Breast epithelium (tissue), 4 donors: ENCODE measurements around the gene BARHL1. TPM values are rescaled to one million over a fixed set of nuclear protein-coding genes. Genes with fewer than 3 reads are reported as not detected.
A peak's percentile ranks its signal among the peaks of the same experiment; 100 is the strongest.

Experiments
- DNase-seq, 2 donors: peaks; one replicate each; pipeline ENCODE4 v3.0.0-alpha.2; 2019; ENCODE audit warnings: low spot score in 2 of 2
- H3K27ac ChIP-seq, 2 donors: fragments of 200-600 bp; sonication (generic) in 1 of 2; one replicate each; pipeline ENCODE4 v1.5.1; 2016 to 2019; ENCODE audit warnings: mild to moderate bottlenecking in 1 of 2
- H3K27me3 ChIP-seq, 2 donors: fragments of 200-600 bp; sonication (generic) in 1 of 2; one replicate each; pipeline versions ENCODE4 v1.5.1 to v1.6.0; 2017 to 2019; ENCODE audit warnings: control low read depth in 1 of 2, mild to moderate bottlenecking in 1 of 2
- H3K36me3 ChIP-seq: fragments of 200-600 bp; one replicate; pipeline ENCODE4 v1.5.1; 2019
- H3K4me1 ChIP-seq, 2 donors: fragments of 200-600 bp; sonication (generic); one replicate each; pipeline ENCODE4 v1.5.1; 2016 to 2019; ENCODE audit warnings: control low read depth in 1 of 2
- H3K4me3 ChIP-seq, 3 donors: fragments of 200-600 bp; sonication (generic); 1 replicate in 2 of 3; 2 replicates in 1 of 3; pipeline ENCODE4 v1.5.1; 2016 to 2019; ENCODE audit warnings: mild to moderate bottlenecking in 3 of 3, moderate library complexity in 2 of 3
- H3K9me3 ChIP-seq, 2 donors: fragments of 200-600 bp; sonication (generic) in 1 of 2; one replicate each; pipeline ENCODE4 v1.5.1; 2016 to 2019; ENCODE audit warnings: control low read depth in 1 of 2
- CTCF ChIP-seq, 3 donors: fragments of 450-650 bp; IDR thresholded peaks; one replicate each; pipeline ENCODE4 v1.5.1; 2016 to 2017; ENCODE audit warnings: antibody characterized with exemption in 3 of 3, mild to moderate bottlenecking in 3 of 3, moderate library complexity in 3 of 3
- POLR2A ChIP-seq: fragments of 450-650 bp; IDR thresholded peaks from one replicate; pipeline ENCODE4 v1.6.1; 2016; ENCODE audit warnings: antibody characterized with exemption, mild to moderate bottlenecking, moderate library complexity
- POLR2AphosphoS5 ChIP-seq, 3 donors: sonication (generic); formaldehyde crosslinking; IDR thresholded peaks; one replicate each; pipeline ENCODE4 v1.6.1; 2017; ENCODE audit warnings: antibody characterized with exemption in 3 of 3
- intact Hi-C: fragments of 100-400 bp; cut with DNase I; formaldehyde crosslinking; loops from one replicate; pipeline ENCODE4 v1.15.1; 2023; ENCODE audit warnings: low total_unique reads
- total RNA-seq, 3 donors: library from RNA; depleted of rRNA; stranded (reverse); fragments of >200 nt; gene quantifications; one replicate each; pipeline ENCODE4 v1.1.0, GENCODE V29; 2016

The BARHL1 gene
- total RNA-seq, 3 donors from 2014 or later = not detected

- TF ChIP-seq POLR2AphosphoS5 (IDR thresholded peaks at IDR 0.05) = no peak
- TF ChIP-seq POLR2A = no peak
- no peak for TF ChIP-seq CTCF (IDR thresholded peaks at IDR 0.05)
- H3K4me3 ChIP-seq = no peak overlapping the region
- H3K27ac ChIP-seq = no peak overlapping the region
- intact Hi-C loops = no loop called here
- peaks cover 18 to 80% of the 10 kb centered on the region in 2 donors for H3K27me3 ChIP-seq
- H3K4me1 ChIP-seq = no peaks in the 10 kb centered on the region
- no peaks in the 10 kb centered on the region for H3K9me3 ChIP-seq
- no peaks in the 10 kb centered on the region for H3K36me3 ChIP-seq
- no peak for DNase-seq
These were observed 6.2 kb downstream of the BARHL1 start for GRCh38 chr9:132588501-132589147.

GRCh38 chr9:132589148-132590036 lies 7.0 kb downstream of the BARHL1 start:
- Histone ChIP-seq H3K36me3 (no peaks in the 10 kb centered on the region), H3K4me3 (peak overlapping the region in 1 of 3 donors; percentile 25), H3K27me3 (peaks cover 15 to 72% of the 10 kb centered on the region in 2 donors), H3K4me1 (no peaks in the 10 kb centered on the region), H3K27ac (no peak overlapping the region), H3K9me3 (no peaks in the 10 kb centered on the region)
- no peak for DNase-seq
- intact Hi-C loops = no loop called here
- TF ChIP-seq POLR2A = no peak

DNA sequence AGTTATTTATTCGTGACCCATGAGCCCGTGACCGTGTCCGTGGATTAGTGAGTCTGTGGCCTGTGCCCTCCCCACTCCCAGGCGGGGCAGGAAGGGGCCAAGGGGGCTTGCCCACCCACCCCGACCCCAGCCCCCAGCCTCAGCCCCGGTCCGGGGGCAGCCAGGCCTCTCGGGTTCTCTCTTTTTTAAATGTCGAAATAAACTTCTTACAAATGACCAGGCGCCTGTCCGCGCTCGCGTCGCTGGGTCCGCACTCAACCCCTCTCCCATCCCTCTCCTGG lies 7.6 kb downstream of the BARHL1 start:
- peaks cover 15 to 66% of the 10 kb centered on the region in 2 donors for H3K27me3 ChIP-seq
- no peak overlapping the region for H3K27ac ChIP-seq
- no peak for DNase-seq
- no peaks in the 10 kb centered on the region for H3K36me3 ChIP-seq
- H3K4me1 ChIP-seq = no peaks in the 10 kb centered on the region
- TF ChIP-seq POLR2A (no peak), POLR2AphosphoS5 (IDR thresholded peaks at IDR 0.05) (no peak), CTCF (IDR thresholded peaks at IDR 0.05) (no peak)
- H3K9me3 ChIP-seq = no peaks in the 10 kb centered on the region
- peak overlapping the region in 1 of 3 donors; percentile 25 for H3K4me3 ChIP-seq
- intact Hi-C loops = no loop called here

DNA sequence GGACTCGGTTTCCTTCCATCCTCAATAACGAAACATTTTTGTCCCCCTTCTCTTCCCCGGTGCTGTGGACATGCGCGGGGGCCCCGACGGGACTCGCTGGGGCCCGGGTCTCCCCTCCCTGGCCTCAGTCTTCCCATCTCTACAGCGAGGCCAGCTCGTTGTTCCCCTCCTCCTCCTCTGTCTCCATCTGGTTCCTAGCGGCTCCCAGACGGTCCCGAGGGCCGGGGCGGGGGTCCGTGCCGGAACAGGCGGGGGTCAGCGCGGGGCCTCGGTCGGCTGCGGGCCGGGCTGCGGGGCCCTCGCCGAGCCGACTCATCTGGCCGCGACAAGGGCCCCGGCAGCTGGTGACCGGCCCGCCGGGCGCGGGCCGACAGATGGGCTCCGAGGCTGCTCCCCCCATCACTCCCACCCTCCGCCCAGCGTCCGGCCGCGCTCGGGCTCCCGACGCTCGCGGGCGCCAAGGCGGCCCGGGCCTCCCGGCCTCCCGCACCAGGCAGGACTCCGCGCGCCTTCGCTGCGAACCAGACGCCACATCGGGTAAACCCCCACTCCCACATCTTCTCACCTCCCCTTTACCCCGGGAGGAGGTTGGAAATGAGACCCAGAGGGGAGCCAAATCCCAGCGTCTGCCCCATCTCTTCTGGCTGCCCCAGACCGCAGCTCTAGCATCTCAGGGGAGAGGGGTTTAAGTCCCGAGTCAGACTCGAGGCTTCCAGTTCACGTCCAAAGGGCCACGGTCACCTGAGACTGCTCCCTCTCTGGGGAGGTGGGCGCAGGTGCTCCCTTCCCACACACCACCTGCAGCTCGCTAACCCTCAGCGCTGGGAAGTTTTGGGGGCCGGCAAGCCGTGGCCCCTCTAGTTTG lies 8.1 kb downstream of the BARHL1 start:
- H3K9me3 ChIP-seq = no peaks in the 10 kb centered on the region
- H3K4me3 ChIP-seq = no peak overlapping the region
- no peaks in the 10 kb centered on the region for H3K4me1 ChIP-seq
- no peaks in the 10 kb centered on the region for H3K36me3 ChIP-seq
- DNase-seq = no peak
- intact Hi-C loops = no loop called here
- TF ChIP-seq POLR2A (no peak), POLR2AphosphoS5 (IDR thresholded peaks at IDR 0.05) (no peak), CTCF (IDR thresholded peaks at IDR 0.05) (no peak)
- H3K27me3 ChIP-seq = peaks cover 15 to 60% of the 10 kb centered on the region in 2 donors
- H3K27ac ChIP-seq = no peak overlapping the region

DNA sequence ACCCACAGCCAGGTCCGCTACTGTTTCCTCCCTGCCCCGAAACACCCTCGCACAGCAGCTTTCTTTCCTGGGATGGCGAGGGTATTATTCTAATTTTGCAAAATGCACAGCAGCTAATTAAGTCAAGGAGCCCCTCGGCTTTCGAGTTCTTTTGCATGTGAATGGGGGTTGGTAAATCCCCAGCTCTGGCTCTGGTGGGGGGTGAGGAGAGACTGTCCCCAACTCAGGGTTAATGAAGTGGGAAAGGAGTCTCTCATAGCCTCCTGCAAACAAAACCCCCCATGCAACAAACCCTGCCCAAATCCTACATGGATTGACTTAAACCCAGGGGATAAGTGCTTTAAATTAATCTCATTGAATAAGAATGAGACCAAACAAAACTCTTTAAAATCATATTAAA lies 8.8 kb downstream of the BARHL1 start:
- H3K27me3 ChIP-seq = peaks cover 15 to 53% of the 10 kb centered on the region in 2 donors
- H3K36me3 ChIP-seq = no peaks in the 10 kb centered on the region
- no peak overlapping the region for H3K27ac ChIP-seq
- no peaks in the 10 kb centered on the region for H3K9me3 ChIP-seq
- DNase-seq = no peak
- TF ChIP-seq CTCF (IDR thresholded peaks at IDR 0.05) = no peak
- no peak for TF ChIP-seq POLR2AphosphoS5 (IDR thresholded peaks at IDR 0.05)
- TF ChIP-seq POLR2A = no peak
- no peak overlapping the region for H3K4me3 ChIP-seq
- H3K4me1 ChIP-seq = no peaks in the 10 kb centered on the region
- intact Hi-C loops = no loop called here
